SK-N-MC (cell line): ENCODE measurements around the gene RPP30.
"Not testable (repeated sequence)": the region's sequence is repeated elsewhere in the genome, so short reads cannot be mapped to it uniquely, and the experiment has no call there.

Source experiments
- EZH2 ChIP-seq: fragments of 200-600 bp; sonication (generic); IDR thresholded peaks from one replicate; pipeline ENCODE4 v1.6.1; 2017; ENCODE audit warnings: antibody characterized with exemption
- POLR2AphosphoS5 ChIP-seq: IDR thresholded peaks from 2 replicates; pipeline ENCODE4 v1.6.1; 2012; ENCODE audit warnings: mild to moderate bottlenecking, low read depth, low read length, borderline replicate concordance

DNA sequence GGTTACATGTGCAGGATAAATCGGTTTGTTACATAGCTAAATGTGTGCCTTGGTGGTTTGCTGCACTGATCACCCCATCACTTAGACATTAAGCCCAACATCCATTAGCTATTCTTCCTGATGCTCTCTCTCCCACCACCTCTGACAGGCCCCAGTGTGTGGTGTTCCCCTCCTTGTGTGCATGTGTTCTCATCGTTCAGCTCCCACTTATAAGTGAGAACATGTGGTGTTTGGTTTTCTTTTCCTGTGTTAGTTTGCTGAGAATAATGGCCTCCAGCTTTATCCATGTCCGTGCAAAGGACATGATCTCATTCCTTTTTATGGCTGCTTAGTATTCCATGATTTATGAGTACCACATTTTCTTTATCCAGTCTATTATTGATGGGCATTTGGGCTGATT, 71.2 kb downstream of the RPP30 start:
- not testable (repeated sequence) for TF ChIP-seq EZH2, POLR2AphosphoS5
